ENCODE measurements around the gene ACP2. TPM values are rescaled to one million over a fixed set of nuclear protein-coding genes. Genes with fewer than 3 reads are reported as not detected.

ACP2 gene
- total and polyA plus RNA-seq, 9 of the 15 experiments (the other 6 are each of a cell fraction or from before 2014, with no cell fraction given): 1.9 to 20.0 (median 11.6) TPM

- intact Hi-C loops (cut with micrococcal nuclease): no loop called here
Measured at GRCh38 chr11:47234669-47235100, 13.9 kb downstream of the ACP2 start.

GRCh38 chr11:47233989-47234668 is 14.5 kb downstream of the ACP2 start:
- in situ Hi-C loops (cut with MboI) (no loop called here), intact Hi-C loops (cut with micrococcal nuclease) (no loop called here)
- H3K9me1 ChIP-seq (ENCODE audit: control insufficient read depth, insufficient read depth, low read length): peaks cover 2% of the 10 kb centered on the region
- no peak overlapping the region for H3K4me2 ChIP-seq (ENCODE audit: insufficient read depth, low read length)
- H3K27ac ChIP-seq (ENCODE audit: extremely low read depth, low read depth, low read length): no peak overlapping the region
- no TSS peak for BruUV-seq (replicated peaks)
- H2AFZ ChIP-seq (ENCODE audit: low read depth, low read length): no peak overlapping the region
- no peaks in the 10 kb centered on the region for H3K79me2 ChIP-seq (ENCODE audit: control insufficient read depth, insufficient read depth, low read length)
- FAIRE-seq (peak; percentile 15), ATAC-seq (peak; percentile 84), DNase-seq (ENCODE audit: extremely low read depth in 1 of 4, low spot score in 3 of 4) (peak in 3 of 4 experiments; percentile 15 to 57 (median 38))
- POLR2A ChIA-PET: interaction anchor here (0.6 to 10.7 kb wide), 7 partner anchors 11 to 100 kb away, joined by 3 to 110 read pairs (median 3); partner anchors contain the start of genes ACP2 and NR1H3
- H3K4me1 ChIP-seq (replicated peaks in 1 of 2; ENCODE audit: control insufficient read depth in 2 of 2, insufficient read depth in 2 of 2, low read length in 2 of 2): peaks cover 4 to 5% of the 10 kb centered on the region in 2 experiments; a peak in 2 of 5 replicates
- no peak overlapping the region for H3K4me3 ChIP-seq
- H3K27me3 ChIP-seq (ENCODE audit: control insufficient read depth in 2 of 2, insufficient read depth in 2 of 2, low read length in 2 of 2): no peaks in the 10 kb centered on the region
- 71% methylated on average over 11 of the region's 11 CpGs for WGBS (ENCODE audit: insufficient coverage, low coverage, missing lambda C conversion rate)
- H4K20me1 ChIP-seq (replicated peaks; ENCODE audit: control insufficient read depth, insufficient read depth, low read length): no peaks in the 10 kb centered on the region
- peaks cover 13% of the 10 kb centered on the region; the same call in 2 of the 3 replicates for H3K36me3 ChIP-seq (ENCODE audit: control insufficient read depth, insufficient read depth, low read length)
- H3K9ac ChIP-seq (ENCODE audit: insufficient read depth in 1 of 2, low read depth in 2 of 2, low read length in 2 of 2): peak overlapping the region in 1 of 2 experiments; percentile 75; a peak in 1 of 4 replicates
- H3K9me3 ChIP-seq (replicated peaks; ENCODE audit: control insufficient read depth, insufficient read depth, low read depth, low read length): no peaks in the 10 kb centered on the region
- CTCF ChIA-PET (ENCODE audit: low intra/inter-chr PET ratio): interaction anchor here (0.6 to 2.0 kb wide), 4 partner anchors 120 to 178 kb away, joined by 3 to 9 read pairs (median 4); partner anchors contain the start of genes MYBPC3 and SLC39A13
- no peak for TF ChIP-seq BCOR (IDR thresholded peaks at IDR 0.05)
- TF ChIP-seq SMC3 (conservative IDR thresholded peaks at IDR 0.05; ENCODE audit: insufficient read depth, low read depth, low read length): 0 out of 2 replicates have a peak, but pooled peaks have one; percentile 26
- no peak for TF ChIP-seq ZNF133 (CRISPR knock-in tag; IDR thresholded peaks at IDR 0.05)
- peak; percentile 55 to 66 for TF ChIP-seq RAD21 (CRISPR knock-in tag; conservative IDR thresholded peaks at IDR 0.05 in 1 of 2, IDR thresholded peaks at IDR 0.05 in 1 of 2)
- TF ChIP-seq RB1 (IDR thresholded peaks at IDR 0.05; ENCODE audit: low read depth): 0 out of 2 replicates have a peak, but pooled peaks have one; percentile 17
- 0 out of 2 replicates have a peak, but pooled peaks have one; percentile 35 for TF ChIP-seq DEAF1 (CRISPR knock-in tag; IDR thresholded peaks at IDR 0.05)

More at GRCh38 chr11:47234669-47235100, 13.9 kb downstream of the ACP2 start:
- no peaks in the 10 kb centered on the region for H3K9me3 ChIP-seq (replicated peaks; ENCODE audit: control insufficient read depth, insufficient read depth, low read depth, low read length)
- H2AFZ ChIP-seq (ENCODE audit: low read depth, low read length): no peak overlapping the region
- peaks cover 19% of the 10 kb centered on the region; the same call in 2 of the 3 replicates for H3K36me3 ChIP-seq (ENCODE audit: control insufficient read depth, insufficient read depth, low read length)
- no peak overlapping the region for H3K27ac ChIP-seq (ENCODE audit: extremely low read depth, low read depth, low read length)
- no peaks in the 10 kb centered on the region for H3K79me2 ChIP-seq (ENCODE audit: control insufficient read depth, insufficient read depth, low read length)
- BruUV-seq (replicated peaks): no TSS peak
- ATAC-seq: no peak
- H3K27me3 ChIP-seq (ENCODE audit: control insufficient read depth in 2 of 2, insufficient read depth in 2 of 2, low read length in 2 of 2): no peaks in the 10 kb centered on the region
- H3K4me1 ChIP-seq (replicated peaks in 1 of 2; ENCODE audit: control insufficient read depth in 2 of 2, insufficient read depth in 2 of 2, low read length in 2 of 2): peaks cover 4 to 5% of the 10 kb centered on the region in 2 experiments; a peak in 2 of 5 replicates
- in situ Hi-C loops (cut with MboI): no loop called here
- POLR2A ChIA-PET: interaction anchor here (0.7 to 10.7 kb wide), 5 partner anchors 11 to 100 kb away, joined by 3 to 110 read pairs (median 3); partner anchors contain the start of genes ACP2 and NR1H3
- H4K20me1 ChIP-seq (replicated peaks; ENCODE audit: control insufficient read depth, insufficient read depth, low read length): no peaks in the 10 kb centered on the region; the same call in 1 of the 2 replicates
- CTCF ChIA-PET (ENCODE audit: low intra/inter-chr PET ratio): interaction anchor here (2.0 kb wide), 1 partner anchor 119 kb away, joined by 9 read pairs; the partner anchor contains the start of gene MYBPC3
- H3K4me3 ChIP-seq: no peak overlapping the region
- H3K4me2 ChIP-seq (ENCODE audit: insufficient read depth, low read length): no peak overlapping the region
- H3K9me1 ChIP-seq (ENCODE audit: control insufficient read depth, insufficient read depth, low read length): peaks cover 2% of the 10 kb centered on the region
- no peak for DNase-seq (ENCODE audit: extremely low read depth in 1 of 4, low spot score in 3 of 4)
- WGBS (ENCODE audit: insufficient coverage, low coverage, missing lambda C conversion rate): 68% methylated on average over 11 of the region's 12 CpGs
- no peak for FAIRE-seq
- TF ChIP-seq NFIC (IDR thresholded peaks at IDR 0.05) (peak; percentile 35; the same call in 1 of the 2 replicates), NBN (IDR thresholded peaks at IDR 0.05; ENCODE audit: low read depth) (no peak)
- H3K9ac ChIP-seq (ENCODE audit: insufficient read depth in 1 of 2, low read depth in 2 of 2, low read length in 2 of 2): peak overlapping the region in 1 of 2 experiments; percentile 75; a peak in 1 of 4 replicates

All from K562 (cell line).